K562 (cell line): Measurements from ENCODE around the gene C10orf105. TPM values are rescaled to one million over a fixed set of nuclear protein-coding genes. Genes with fewer than 3 reads are reported as not detected.

Source experiments
- ATAC-seq: fragments of 200-7000 bp; cut with Tn5 transposase; 3 replicates; pipeline ENCODE4 v1.9.1; 2020; ENCODE audit warnings: moderate library complexity
- BruUV-seq: library from RNA; stranded (reverse); fragments of 400-500 nt; replicated peaks from 2 replicates; lab custom pipeline; 2021; lab: Mats Ljungman, UMichigan
- CTCF ChIA-PET: fragments of 300-600 bp; formaldehyde crosslinking; extraction: SDS; loops from one replicate; lab custom pipeline; 2021; ENCODE audit warnings: low intra/inter-chr PET ratio; lab: Yijun Ruan, JAX
- POLR2A ChIA-PET: fragments of 300-600, 350-650 bp; sonication (Branson Sonifier 250); formaldehyde crosslinking; extraction: SDS; loops from one replicate; lab custom pipeline; 2021; ENCODE audit warnings: antibody characterized with exemption, inconsistent platforms; lab: Yijun Ruan, JAX
- DNase-seq, 4 experiments: peaks; one replicate each; pipeline versions ENCODE4 v3.0.0 to v3.0.0-alpha.2; 2011 to 2018; ENCODE audit warnings: low spot score in 3 of 4, mixed read lengths in 3 of 4; ENCODE audit errors: extremely low read depth in 1 of 4
- FAIRE-seq: peaks from 2 replicates; lab custom pipeline; 2011; peaks lifted over from hg19 to GRCh38; lab: Jason Lieb, UNC
- H2AFZ ChIP-seq: 2 replicates; pipeline ENCODE4 v1.6.0; 2011; ENCODE audit warnings: low read depth, low read length, control low read depth, inconsistent platforms
- H3K27ac ChIP-seq: fragments of 200-600 bp; 3 replicates; pipeline ENCODE4 v1.8.0; 2011; ENCODE audit warnings: low read depth, mild to moderate bottlenecking, control low read depth, inconsistent platforms, low read length, moderate library complexity, mixed read lengths; ENCODE audit errors: extremely low read depth
- H3K27me3 ChIP-seq, 2 experiments: fragments of 300-600 bp in 1 of 2; 2 replicates in 1 of 2; 3 replicates in 1 of 2; pipeline versions ENCODE4 v1.6.0 to v1.8.0; 2011; ENCODE audit warnings: inconsistent platforms in 2 of 2, low read length in 2 of 2, mild to moderate bottlenecking in 1 of 2, mixed read lengths in 1 of 2, moderate library complexity in 1 of 2; ENCODE audit not compliant: control insufficient read depth in 2 of 2, insufficient read depth in 2 of 2
- H3K36me3 ChIP-seq: fragments of 300-600 bp; 3 replicates; pipeline ENCODE4 v1.8.0; 2011; ENCODE audit warnings: mild to moderate bottlenecking, low read length, inconsistent platforms; ENCODE audit not compliant: control insufficient read depth, insufficient read depth
- H3K4me1 ChIP-seq, 2 experiments: fragments of 200-600 bp in 1 of 2; replicated peaks in 1 of 2; 2 replicates in 1 of 2; 3 replicates in 1 of 2; pipeline versions ENCODE4 v1.5.1 to v1.8.0; 2011; ENCODE audit warnings: inconsistent platforms in 2 of 2, low read length in 2 of 2, mild to moderate bottlenecking in 1 of 2, mixed read lengths in 1 of 2, moderate library complexity in 1 of 2; ENCODE audit not compliant: control insufficient read depth in 2 of 2, insufficient read depth in 2 of 2
- H3K4me2 ChIP-seq: 2 replicates; pipeline ENCODE4 v1.6.1; 2011; ENCODE audit warnings: low read length, control low read depth, inconsistent platforms, mixed read lengths; ENCODE audit not compliant: insufficient read depth
- H3K4me3 ChIP-seq: fragments of 200-600 bp; sonication (generic), shearing (Covaris generic); 2 replicates; pipeline ENCODE4 v1.5.1; 2016; ENCODE audit warnings: control low read depth, inconsistent platforms
- H3K79me2 ChIP-seq: fragments of 200-600 bp; 3 replicates; pipeline ENCODE4 v1.8.0; 2011; ENCODE audit warnings: low read length, inconsistent platforms; ENCODE audit not compliant: control insufficient read depth, insufficient read depth
- H3K9ac ChIP-seq, 2 experiments: 2 replicates each; pipeline versions ENCODE4 v1.6.0 to v1.6.1; 2011; ENCODE audit warnings: low read depth in 2 of 2, low read length in 2 of 2, control low read depth in 1 of 2, inconsistent platforms in 1 of 2, mild to moderate bottlenecking in 1 of 2, mixed read lengths in 1 of 2; ENCODE audit not compliant: insufficient read depth in 1 of 2
- H3K9me1 ChIP-seq: one replicate; pipeline ENCODE4 v1.6.0; 2011; ENCODE audit warnings: inconsistent platforms, mild to moderate bottlenecking, low read length, moderate library complexity; ENCODE audit not compliant: control insufficient read depth, insufficient read depth
- H3K9me3 ChIP-seq: replicated peaks from 2 replicates; pipeline ENCODE4 v1.5.1; 2011; ENCODE audit warnings: low read depth, low read length, inconsistent platforms; ENCODE audit not compliant: control insufficient read depth, insufficient read depth
- H4K20me1 ChIP-seq: replicated peaks from 2 replicates; pipeline ENCODE4 v1.6.1; 2011; ENCODE audit warnings: low read length, inconsistent platforms, mixed read lengths; ENCODE audit not compliant: control insufficient read depth, insufficient read depth
- CBX2 ChIP-seq: fragments of 200-600 bp; sonication (generic); IDR thresholded peaks from one replicate; pipeline ENCODE4 v1.6.1; 2012; ENCODE audit warnings: mild to moderate bottlenecking, low read length, inconsistent platforms; ENCODE audit not compliant: insufficient read depth, poor library complexity, severe bottlenecking
- FOXP1 ChIP-seq: sonication (generic); formaldehyde crosslinking; IDR thresholded peaks from 2 replicates; pipeline ENCODE4 v1.8.0; 2022; ENCODE audit warnings: mild to moderate bottlenecking, missing genetic modification reagents
- GABPB1 ChIP-seq: sonication (generic); formaldehyde crosslinking; IDR thresholded peaks from 2 replicates; pipeline ENCODE4 v1.8.0; 2022; ENCODE audit warnings: mild to moderate bottlenecking, missing genetic modification reagents
- L3MBTL2 ChIP-seq: fragments of 450-650 bp; IDR thresholded peaks from 2 replicates; pipeline ENCODE4 v1.6.1; 2016; ENCODE audit warnings: mild to moderate bottlenecking, moderate library complexity
- MIER1 ChIP-seq: fragments of 450-650 bp; IDR thresholded peaks from 2 replicates; pipeline ENCODE4 v1.6.1; 2016; ENCODE audit warnings: antibody characterized with exemption, mild to moderate bottlenecking, low read depth
- PTTG1 ChIP-seq: fragments of 450-650 bp; IDR thresholded peaks from 2 replicates; pipeline ENCODE4 v1.6.1; 2016; ENCODE audit warnings: low read depth, mild to moderate bottlenecking, missing genetic modification characterization, missing compliant biosample characterization
- PYGO2 ChIP-seq: fragments of 450-650 bp; IDR thresholded peaks from 2 replicates; pipeline ENCODE4 v1.6.1; 2016; ENCODE audit warnings: mild to moderate bottlenecking, missing genetic modification characterization, moderate library complexity, missing compliant biosample characterization
- RB1 ChIP-seq: fragments of 450-650 bp; IDR thresholded peaks from 2 replicates; pipeline ENCODE4 v1.6.1; 2017; ENCODE audit warnings: low read depth, mild to moderate bottlenecking
- SMAD1 ChIP-seq: fragments of 150-350 bp; IDR thresholded peaks from 2 replicates; pipeline ENCODE4 v1.6.1; 2014; ENCODE audit warnings: low read length, low read depth; ENCODE audit not compliant: partially characterized antibody
- SREBF2 ChIP-seq: sonication (generic); formaldehyde crosslinking; IDR thresholded peaks from 2 replicates; pipeline ENCODE4 v1.4.0; 2020; ENCODE audit warnings: mild to moderate bottlenecking, missing genetic modification reagents
- ZBTB1 ChIP-seq: sonication (generic); formaldehyde crosslinking; IDR thresholded peaks from 2 replicates; pipeline ENCODE4 v1.8.1; 2023; ENCODE audit warnings: missing genetic modification reagents, low read depth, mild to moderate bottlenecking, borderline replicate concordance
- ZBTB17 ChIP-seq: fragments of 450-650 bp; formaldehyde crosslinking; IDR thresholded peaks from 2 replicates; pipeline ENCODE4 v1.4.0; 2020; ENCODE audit warnings: mild to moderate bottlenecking
- ZBTB7A ChIP-seq: IDR thresholded peaks from 2 replicates; pipeline ENCODE4 v1.6.1; 2011; ENCODE audit warnings: low read depth, mild to moderate bottlenecking, low read length, moderate library complexity, borderline replicate concordance; ENCODE audit not compliant: control insufficient read depth
- ZFX ChIP-seq: sonication (generic); formaldehyde crosslinking; IDR thresholded peaks from 2 replicates; pipeline ENCODE4 v1.8.0; 2022; ENCODE audit warnings: mild to moderate bottlenecking, missing genetic modification reagents, moderate library complexity
- ZKSCAN8 ChIP-seq: fragments of 200-800 bp; sonication (Bioruptor generic); IDR thresholded peaks from 2 replicates; pipeline ENCODE4 v1.6.1; 2016; ENCODE audit warnings: missing genetic modification characterization, missing compliant biosample characterization
- ZNF143 ChIP-seq: sonication (generic); formaldehyde crosslinking; IDR thresholded peaks from 2 replicates; pipeline ENCODE4 v1.9.0; 2022; ENCODE audit warnings: mild to moderate bottlenecking, missing genetic modification reagents
- ZNF184 ChIP-seq: sonication (generic); formaldehyde crosslinking; IDR thresholded peaks from 2 replicates; pipeline ENCODE4 v1.5.0; 2020; ENCODE audit warnings: missing genetic modification reagents
- ZNF263 ChIP-seq: sonication (generic); formaldehyde crosslinking; IDR thresholded peaks from 2 replicates; pipeline ENCODE4 v1.8.0; 2022; ENCODE audit warnings: mild to moderate bottlenecking, missing genetic modification reagents, borderline replicate concordance
- ZNF583 ChIP-seq: fragments of 250-450 bp; sonication (Bioruptor Pico); IDR thresholded peaks from 2 replicates; pipeline ENCODE4 v1.4.0; 2020
- WGBS: fragments of 100-300 bp; shearing (Covaris generic); methylation state at CpG from one replicate; pipeline ENCODE4 v1.1.6; 2016; ENCODE audit warnings: low coverage, mixed read lengths; ENCODE audit not compliant: insufficient coverage; ENCODE audit errors: missing lambda C conversion rate; 5-methylcytosine and 5-hydroxymethylcytosine counted together
- in situ Hi-C: fragments of 300-500 bp; cut with MboI; formaldehyde crosslinking; loops from 4 replicates; pipeline ENCODE4 v1.15.0; 2018; ENCODE audit warnings: inconsistent platforms, mixed read lengths
- intact Hi-C: fragments of 100-400 bp; cut with micrococcal nuclease; formaldehyde crosslinking; loops from 2 replicates; pipeline ENCODE4 v1.14.2; 2022
- polyA plus RNA-seq, 8 experiments: library from polyadenylated mRNA; depleted of rRNA in 4 of 8; stranded (reverse) in 5 of 8; unstranded in 3 of 8; fragments of >200 nt; fragmentation: Nextera tagmentation in 2 of 8; fragmentation: Illumina TruSeq in 1 of 8; extraction: Ambion mirVana in 2 of 8; extraction: Trizol in 1 of 8; gene quantifications; 2 replicates each; pipeline versions ENCODE4 v1.2.1 to v1.2.3, GENCODE V29; 2011 to 2014; ENCODE audit warnings: inconsistent platforms in 1 of 8, missing spikeins in 1 of 8
- total RNA-seq, 7 experiments: library from RNA; depleted of rRNA in 6 of 7; stranded (reverse); fragments of >200 nt in 6 of 7; fragmentation: Illumina TruSeq in 2 of 7; extraction: Trizol in 2 of 7; gene quantifications; 2 replicates each; pipeline versions ENCODE4 v1.2.1 to v1.2.3, GENCODE V29; 2011 to 2021; ENCODE audit warnings: low replicate concordance in 1 of 7
- TF ChIP-seq, protein P1 (sequence below): IDR thresholded peaks from 3 replicates; pipeline ENCODE4 v1.6.1; 2011; ENCODE audit warnings: borderline replicate concordance, mild to moderate bottlenecking; ENCODE audit not compliant: insufficient read length, insufficient read depth
- TF ChIP-seq, protein P2 (sequence below): fragments of 200-800 bp; sonication (Bioruptor generic); IDR thresholded peaks from 2 replicates; pipeline ENCODE4 v1.6.1; 2017; ENCODE audit warnings: missing genetic modification characterization, missing compliant biosample characterization

C10orf105 gene
- total and polyA plus RNA-seq, 9 of the 15 experiments (the other 6 are each of a cell fraction or from before 2014, with no cell fraction given), result 0.03 to 0.25 (median 0.04) TPM; not detected in 3

GRCh38 chr10:71694567-71694968, 25.0 kb downstream of the C10orf105 start:
- Histone ChIP-seq H3K9me1 (no peaks in the 10 kb centered on the region), H3K9me3 (peaks cover 3% of the 10 kb centered on the region; the same call in 1 of the 2 replicates), H3K4me2 (peak overlapping the region; percentile 8; the same call in 1 of the 2 replicates), H3K27me3 (no peaks in the 10 kb centered on the region), H3K36me3 (no peaks in the 10 kb centered on the region), H4K20me1 (no peaks in the 10 kb centered on the region), H3K9ac (peak overlapping the region in 1 of 2 experiments; percentile 65; a peak in 1 of 4 replicates), H2AFZ (peak overlapping the region; percentile 84), H3K4me1 (peaks cover 9 to 42% of the 10 kb centered on the region in 2 experiments), H3K27ac (no peak overlapping the region), H3K4me3 (no peak overlapping the region), H3K79me2 (no peaks in the 10 kb centered on the region)
- FAIRE-seq, result no peak
- ATAC-seq, result peak; percentile 13; the same call in 1 of the 3 replicates
- in situ Hi-C loops, result no loop called here
- no peak for DNase-seq
- intact Hi-C loops, result no loop called here
- no TSS peak for BruUV-seq
- ChIA-PET POLR2A (interaction anchor here (0.6 to 1.4 kb wide), 4 partner anchors 9 to 132 kb away, joined by 3 read pairs; no protein-coding TSS in a partner anchor), CTCF (no interaction called here)
- WGBS, result 23% methylated on average over 10 of the region's 10 CpGs
- TF ChIP-seq ZKSCAN8 (CRISPR knock-in tag) (no peak), ZFX (CRISPR knock-in tag) (peak; percentile 77), RB1 (peak; percentile 20; the same call in 1 of the 2 replicates), ZBTB17 (CRISPR knock-in tag) (no peak), PTTG1 (no peak), SREBF2 (no peak), ZBTB1 (CRISPR knock-in tag) (0 out of 2 replicates have a peak, but pooled peaks have one; percentile 20), PYGO2 (tag) (no peak), GABPB1 (CRISPR knock-in tag) (no peak), L3MBTL2 (peak; percentile 91), FOXP1 (CRISPR knock-in tag) (0 out of 2 replicates have a peak, but pooled peaks have one; percentile 33), ZNF263 (CRISPR knock-in tag) (peak; percentile 53; the same call in 1 of the 2 replicates), ZNF583 (CRISPR knock-in tag) (peak; percentile 4; the same call in 1 of the 2 replicates), ZBTB7A (peak; percentile 26; the same call in 1 of the 2 replicates), CBX2 (no peak), ZNF184 (CRISPR knock-in tag) (no peak), ZNF143 (CRISPR knock-in tag) (no peak), MIER1 (no peak), SMAD1 (no peak)
- TF ChIP-seq, protein P1, sequence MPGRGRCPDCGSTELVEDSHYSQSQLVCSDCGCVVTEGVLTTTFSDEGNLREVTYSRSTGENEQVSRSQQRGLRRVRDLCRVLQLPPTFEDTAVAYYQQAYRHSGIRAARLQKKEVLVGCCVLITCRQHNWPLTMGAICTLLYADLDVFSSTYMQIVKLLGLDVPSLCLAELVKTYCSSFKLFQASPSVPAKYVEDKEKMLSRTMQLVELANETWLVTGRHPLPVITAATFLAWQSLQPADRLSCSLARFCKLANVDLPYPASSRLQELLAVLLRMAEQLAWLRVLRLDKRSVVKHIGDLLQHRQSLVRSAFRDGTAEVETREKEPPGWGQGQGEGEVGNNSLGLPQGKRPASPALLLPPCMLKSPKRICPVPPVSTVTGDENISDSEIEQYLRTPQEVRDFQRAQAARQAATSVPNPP, result no peak
- TF ChIP-seq, protein P2, sequence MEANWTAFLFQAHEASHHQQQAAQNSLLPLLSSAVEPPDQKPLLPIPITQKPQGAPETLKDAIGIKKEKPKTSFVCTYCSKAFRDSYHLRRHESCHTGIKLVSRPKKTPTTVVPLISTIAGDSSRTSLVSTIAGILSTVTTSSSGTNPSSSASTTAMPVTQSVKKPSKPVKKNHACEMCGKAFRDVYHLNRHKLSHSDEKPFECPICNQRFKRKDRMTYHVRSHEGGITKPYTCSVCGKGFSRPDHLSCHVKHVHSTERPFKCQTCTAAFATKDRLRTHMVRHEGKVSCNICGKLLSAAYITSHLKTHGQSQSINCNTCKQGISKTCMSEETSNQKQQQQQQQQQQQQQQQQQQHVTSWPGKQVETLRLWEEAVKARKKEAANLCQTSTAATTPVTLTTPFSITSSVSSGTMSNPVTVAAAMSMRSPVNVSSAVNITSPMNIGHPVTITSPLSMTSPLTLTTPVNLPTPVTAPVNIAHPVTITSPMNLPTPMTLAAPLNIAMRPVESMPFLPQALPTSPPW (CRISPR knock-in tag), result peak; percentile 21; the same call in 1 of the 2 replicates
